ENCODE data around the gene BNC2. TPM values are rescaled to one million over a fixed set of nuclear protein-coding genes. Genes with fewer than 3 reads are reported as not detected.

BNC2 gene
- total and polyA plus RNA-seq, 2 of the 13 experiments (the other 11 are each of a cell fraction or from before 2014, with no cell fraction given): not detected

DNA sequence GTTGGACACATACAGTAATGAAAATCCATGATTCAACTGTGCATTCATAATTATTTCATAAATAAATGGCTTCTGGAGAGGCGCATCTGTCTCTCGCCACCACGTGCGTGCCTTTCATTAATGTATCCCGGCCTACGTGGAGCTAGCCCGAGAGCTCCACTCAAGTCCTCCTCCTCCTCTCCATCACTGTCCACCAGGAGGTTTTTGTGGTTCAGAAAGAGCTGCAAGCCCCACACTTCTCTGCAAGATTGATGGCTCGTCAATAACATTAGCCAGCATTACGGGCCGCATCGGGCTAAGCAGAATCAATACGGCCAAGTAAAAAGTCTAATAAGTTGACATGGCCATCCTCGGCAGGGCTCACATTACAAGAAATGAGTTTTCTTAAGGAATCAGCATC, 499.8 kb downstream of the BNC2 start:
- ATAC-seq (no peak), DNase-seq (ENCODE audit: low spot score) (no peak), FAIRE-seq (no peak)
- intact Hi-C loops (cut with micrococcal nuclease; ENCODE audit: unreplicated experiment) (no loop called here), in situ Hi-C loops (cut with HindIII; ENCODE audit: extremely low pct_ligation_motif_present, low pct_unique_long_range_greater_than_20kb) (no loop called here)
- no peaks in the 10 kb centered on the region for H3K36me3 ChIP-seq (replicated peaks in 1 of 2; ENCODE audit: control insufficient read depth in 1 of 2, insufficient read depth in 2 of 2, low read length in 2 of 2)
- H3K9me3 ChIP-seq (ENCODE audit: low read length): no peaks in the 10 kb centered on the region
- no peak for TF ChIP-seq MTF2 (CRISPR knock-in tag; IDR thresholded peaks at IDR 0.05; ENCODE audit: borderline replicate concordance)
- no peaks in the 10 kb centered on the region; a peak in 1 of 5 replicates for H3K27me3 ChIP-seq (ENCODE audit: control insufficient read depth in 1 of 2, insufficient read depth in 2 of 2, low read length in 2 of 2)
- H3K9ac ChIP-seq (ENCODE audit: insufficient read depth, low read depth, low read length): no peak overlapping the region
- POLR2A ChIA-PET: no interaction called here
- CTCF ChIA-PET (ENCODE audit: low intra/inter-chr PET ratio, low total read pairs): no interaction called here
- H4K20me1 ChIP-seq (ENCODE audit: insufficient read depth, low read length): no peaks in the 10 kb centered on the region
- no peaks in the 10 kb centered on the region for H3K79me2 ChIP-seq (ENCODE audit: insufficient read depth, low read length)
- H3K4me3 ChIP-seq (replicated peaks in 1 of 3; ENCODE audit: insufficient read depth in 1 of 3, low read depth in 2 of 3, low read length in 3 of 3): no peak overlapping the region
- 60% methylated on average over 13 of the region's 13 CpGs for WGBS (ENCODE audit: low lambda C conversion rate)
- H3K27ac ChIP-seq (ENCODE audit: extremely low read length, insufficient read depth, low read length): no peak overlapping the region
- H3K4me2 ChIP-seq (ENCODE audit: low read depth, low read length): no peak overlapping the region
- BruUV-seq (replicated peaks): no TSS peak
- no peak overlapping the region for H2AFZ ChIP-seq (ENCODE audit: low read length)
- H3K4me1 ChIP-seq (ENCODE audit: insufficient read depth, low read length): no peaks in the 10 kb centered on the region

- ChIA-PET CTCF (ENCODE audit: low intra/inter-chr PET ratio, low total read pairs) (no interaction called here), POLR2A (no interaction called here)
- Histone ChIP-seq H4K20me1 (ENCODE audit: insufficient read depth, low read length) (no peaks in the 10 kb centered on the region), H3K9me3 (ENCODE audit: low read length) (no peaks in the 10 kb centered on the region), H3K9ac (ENCODE audit: insufficient read depth, low read depth, low read length) (no peak overlapping the region), H3K36me3 (replicated peaks in 1 of 2; ENCODE audit: control insufficient read depth in 1 of 2, insufficient read depth in 2 of 2, low read length in 2 of 2) (no peaks in the 10 kb centered on the region), H3K4me3 (replicated peaks in 1 of 3; ENCODE audit: insufficient read depth in 1 of 3, low read depth in 2 of 3, low read length in 3 of 3) (no peak overlapping the region), H3K27ac (ENCODE audit: extremely low read length, insufficient read depth, low read length) (no peak overlapping the region), H3K4me1 (ENCODE audit: insufficient read depth, low read length) (no peaks in the 10 kb centered on the region), H3K79me2 (ENCODE audit: insufficient read depth, low read length) (no peaks in the 10 kb centered on the region), H3K27me3 (ENCODE audit: control insufficient read depth in 1 of 2, insufficient read depth in 2 of 2, low read length in 2 of 2) (no peaks in the 10 kb centered on the region; a peak in 1 of 5 replicates), H3K4me2 (ENCODE audit: low read depth, low read length) (no peak overlapping the region), H2AFZ (ENCODE audit: low read length) (no peak overlapping the region)
- no peak for DNase-seq (ENCODE audit: low spot score)
- BruUV-seq (replicated peaks): no TSS peak
- in situ Hi-C loops (cut with HindIII; ENCODE audit: extremely low pct_ligation_motif_present, low pct_unique_long_range_greater_than_20kb): no loop called here
- no peak for ATAC-seq
- no peak for TF ChIP-seq HMGXB3 (CRISPR knock-in tag; IDR thresholded peaks at IDR 0.05; ENCODE audit: borderline replicate concordance)
- TF ChIP-seq ZBTB21 (CRISPR knock-in tag; IDR thresholded peaks at IDR 0.05): no peak
- TF ChIP-seq PHF21A (CRISPR knock-in tag; IDR thresholded peaks at IDR 0.05): no peak
- no peak for TF ChIP-seq ZNF121 (CRISPR knock-in tag; IDR thresholded peaks at IDR 0.05)
- no peak for TF ChIP-seq ZNF362 (CRISPR knock-in tag; IDR thresholded peaks at IDR 0.05; ENCODE audit: borderline replicate concordance)
- WGBS (ENCODE audit: low lambda C conversion rate): 22% methylated on average over 2 of the region's 4 CpGs
- intact Hi-C loops (cut with micrococcal nuclease; ENCODE audit: unreplicated experiment): no loop called here
- FAIRE-seq: no peak
These were observed 501.0 kb downstream of the BNC2 start for GRCh38 chr9:16369427-16369826.
